C4-2B (cell line): Measurements from ENCODE around the gene SKP1.

Source experiments
- H3K27ac ChIP-seq: fragments of 450-650 bp; 2 replicates; pipeline ENCODE4 v1.5.1; 2017
- ZFX ChIP-seq: fragments of 450-650 bp; IDR thresholded peaks from 2 replicates; pipeline ENCODE4 v1.6.1; 2017
- TF ChIP-seq, protein P1 (sequence below): fragments of 450-650 bp; conservative IDR thresholded peaks from 2 replicates; pipeline ENCODE4 v1.5.1; 2017; ENCODE audit warnings: mild to moderate bottlenecking

Gene SKP1

DNA sequence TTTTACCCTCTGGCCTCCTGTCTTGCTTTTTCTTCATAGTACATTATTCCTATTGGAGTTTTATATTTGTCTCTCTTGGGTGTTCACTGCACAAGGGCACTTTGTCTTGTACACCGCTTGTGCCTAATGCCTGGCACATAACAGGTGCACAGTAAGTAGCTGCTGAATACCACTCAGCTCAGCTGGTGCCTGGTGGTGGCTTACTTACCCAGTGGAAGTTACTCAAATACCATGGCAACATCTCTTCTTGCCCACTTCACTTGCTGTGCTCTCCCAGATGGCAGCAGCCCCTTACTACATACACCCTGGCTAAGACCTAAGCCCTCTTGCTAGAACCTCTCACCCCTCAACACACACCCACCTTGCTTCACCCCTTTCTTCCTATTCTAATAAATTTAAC is 11.3 kb upstream of the SKP1 start:
- TF ChIP-seq, protein P1, sequence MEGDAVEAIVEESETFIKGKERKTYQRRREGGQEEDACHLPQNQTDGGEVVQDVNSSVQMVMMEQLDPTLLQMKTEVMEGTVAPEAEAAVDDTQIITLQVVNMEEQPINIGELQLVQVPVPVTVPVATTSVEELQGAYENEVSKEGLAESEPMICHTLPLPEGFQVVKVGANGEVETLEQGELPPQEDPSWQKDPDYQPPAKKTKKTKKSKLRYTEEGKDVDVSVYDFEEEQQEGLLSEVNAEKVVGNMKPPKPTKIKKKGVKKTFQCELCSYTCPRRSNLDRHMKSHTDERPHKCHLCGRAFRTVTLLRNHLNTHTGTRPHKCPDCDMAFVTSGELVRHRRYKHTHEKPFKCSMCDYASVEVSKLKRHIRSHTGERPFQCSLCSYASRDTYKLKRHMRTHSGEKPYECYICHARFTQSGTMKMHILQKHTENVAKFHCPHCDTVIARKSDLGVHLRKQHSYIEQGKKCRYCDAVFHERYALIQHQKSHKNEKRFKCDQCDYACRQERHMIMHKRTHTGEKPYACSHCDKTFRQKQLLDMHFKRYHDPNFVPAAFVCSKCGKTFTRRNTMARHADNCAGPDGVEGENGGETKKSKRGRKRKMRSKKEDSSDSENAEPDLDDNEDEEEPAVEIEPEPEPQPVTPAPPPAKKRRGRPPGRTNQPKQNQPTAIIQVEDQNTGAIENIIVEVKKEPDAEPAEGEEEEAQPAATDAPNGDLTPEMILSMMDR = no peak
- TF ChIP-seq ZFX = no peak
- H3K27ac ChIP-seq = no peak overlapping the region

- no peak for TF ChIP-seq ZFX
- TF ChIP-seq, protein P1 = peak; percentile 96
- no peak overlapping the region for H3K27ac ChIP-seq
Observed at GRCh38 chr5:134184155-134185135, 7.7 kb upstream of the SKP1 start.

GRCh38 chr5:134183481-134183880 is 6.7 kb upstream of the SKP1 start:
- no peak overlapping the region for H3K27ac ChIP-seq
- TF ChIP-seq ZFX = no peak
- TF ChIP-seq, protein P1 = no peak

DNA sequence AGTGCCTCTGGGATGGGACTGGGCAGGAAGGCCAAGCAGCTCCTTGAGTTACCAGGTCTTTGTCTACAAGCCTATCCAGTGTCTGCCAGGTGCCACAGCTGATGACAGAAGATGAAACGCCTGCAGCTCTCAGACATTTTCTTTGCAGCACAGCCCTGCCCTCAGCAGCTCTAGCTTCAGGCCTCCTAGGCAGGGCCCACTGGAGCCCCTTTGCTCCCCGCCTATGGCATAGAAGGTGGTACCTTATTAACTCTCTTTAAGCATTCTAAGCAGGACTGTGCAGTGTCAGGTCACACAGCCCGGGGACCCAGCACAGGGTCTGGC is 1.3 kb upstream of the SKP1 start:
- no peak for TF ChIP-seq ZFX
- TF ChIP-seq, protein P1 = no peak
- H3K27ac ChIP-seq = peak overlapping the region; percentile 97

DNA sequence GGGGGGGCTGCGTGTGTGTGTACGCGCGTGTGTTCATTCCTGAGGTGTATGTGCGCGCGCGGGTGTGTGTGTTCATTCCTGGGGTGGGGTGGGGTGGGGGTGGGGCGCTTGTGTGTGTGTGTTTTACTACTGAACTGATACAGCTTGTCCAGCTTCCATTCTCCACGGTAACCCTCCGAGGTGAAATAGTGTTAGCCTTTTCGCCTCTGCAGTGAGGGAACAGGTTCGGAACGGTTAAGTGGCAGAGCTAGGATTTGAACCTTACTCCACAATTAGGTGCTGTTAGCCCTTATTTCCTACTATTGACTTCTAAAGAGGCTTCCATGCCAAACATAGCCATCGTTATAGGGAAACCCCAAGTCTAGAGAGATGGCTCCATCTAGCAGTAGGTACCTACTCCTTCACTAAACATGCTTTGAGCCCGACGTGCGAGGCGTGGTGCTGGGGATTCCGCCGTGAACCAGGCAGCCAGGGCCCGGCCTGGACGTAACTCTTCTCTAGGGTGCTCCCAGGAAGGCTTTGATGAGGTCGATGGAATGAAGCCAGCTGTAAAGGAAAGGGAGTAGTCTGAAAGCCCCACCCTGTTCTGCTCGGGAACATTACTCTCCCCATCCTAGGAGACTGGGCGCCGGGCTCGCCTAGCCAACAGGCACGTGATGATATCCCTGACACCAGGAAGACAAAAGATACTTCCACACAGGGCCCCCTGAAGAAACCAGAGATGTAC is 782 bp upstream of the SKP1 start:
- TF ChIP-seq, protein P1 = no peak
- H3K27ac ChIP-seq = peak overlapping the region; percentile 97

- H3K27ac ChIP-seq = peak overlapping the region; percentile 97
- TF ChIP-seq ZFX = no peak
- TF ChIP-seq, protein P1 = no peak
Observed at GRCh38 chr5:134175921-134176510, 734 bp downstream of the SKP1 start.
